ENCODE results near the gene RNFT1. TPM values are rescaled to one million over a fixed set of nuclear protein-coding genes. Genes with fewer than 3 reads are reported as not detected.
"Not testable (repeated sequence)": the region's sequence is repeated elsewhere in the genome, so short reads cannot be mapped to it uniquely, and the experiment has no call there.

RNFT1 gene
- total RNA-seq, 1 donor from 2014 or later = 4.8 TPM

- peak overlapping the region; percentile 77 for H3K4me3 ChIP-seq (ENCODE audit: low read depth, low read length)
- DNase-seq (ENCODE audit: low read depth) = peak; percentile 22
- TF ChIP-seq CTCF (conservative IDR thresholded peaks at IDR 0.05; ENCODE audit: low read depth, low read length) = no peak
These were observed 630 bp downstream of the RNFT1 start for GRCh38 chr17:59963738-59964481.

GRCh38 chr17:59962739-59963318 lies 1.7 kb downstream of the RNFT1 start:
- no peak overlapping the region for H3K4me3 ChIP-seq (ENCODE audit: low read depth, low read length)
- no peak for DNase-seq (ENCODE audit: low read depth)
- TF ChIP-seq CTCF (conservative IDR thresholded peaks at IDR 0.05; ENCODE audit: low read depth, low read length) = no peak

GRCh38 chr17:59959574-59959973 lies 5.0 kb downstream of the RNFT1 start:
- not testable (repeated sequence) for DNase-seq (ENCODE audit: low read depth); H3K4me3 ChIP-seq (ENCODE audit: low read depth, low read length)

GRCh38 chr17:59954856-59955255 lies 9.7 kb downstream of the RNFT1 start:
- no peak overlapping the region for H3K4me3 ChIP-seq (ENCODE audit: low read depth, low read length)
- no peak for DNase-seq (ENCODE audit: low read depth)
- no peak for TF ChIP-seq CTCF (conservative IDR thresholded peaks at IDR 0.05; ENCODE audit: low read depth, low read length)

- TF ChIP-seq CTCF (conservative IDR thresholded peaks at IDR 0.05; ENCODE audit: low read depth, low read length) = no peak
- no peak for DNase-seq (ENCODE audit: low read depth)
- no peak overlapping the region for H3K4me3 ChIP-seq (ENCODE audit: low read depth, low read length)
These were observed 14.5 kb downstream of the RNFT1 start for GRCh38 chr17:59950049-59950448.

- not testable (repeated sequence) for DNase-seq (ENCODE audit: low read depth); H3K4me3 ChIP-seq (ENCODE audit: low read depth, low read length)
These were observed 17.2 kb downstream of the RNFT1 start for GRCh38 chr17:59947310-59947709.

- not testable (repeated sequence) for H3K4me3 ChIP-seq (ENCODE audit: low read depth, low read length); DNase-seq (ENCODE audit: low read depth)
These were observed 18.1 kb downstream of the RNFT1 start for GRCh38 chr17:59946433-59946832.

- no peak for TF ChIP-seq CTCF (conservative IDR thresholded peaks at IDR 0.05; ENCODE audit: low read depth, low read length)
These were observed 23.4 kb downstream of the RNFT1 start for GRCh38 chr17:59941131-59941530.

GRCh38 chr17:59940697-59941096 lies 23.8 kb downstream of the RNFT1 start:
- not testable (repeated sequence) for DNase-seq (ENCODE audit: low read depth); H3K4me3 ChIP-seq (ENCODE audit: low read depth, low read length)

More at GRCh38 chr17:59941131-59941530, 23.4 kb downstream of the RNFT1 start:
- no peak overlapping the region for H3K4me3 ChIP-seq (ENCODE audit: low read depth, low read length)
- DNase-seq (ENCODE audit: low read depth) = no peak

GRCh38 chr17:59933317-59933716 lies 31.2 kb downstream of the RNFT1 start:
- not testable (repeated sequence) for H3K4me3 ChIP-seq (ENCODE audit: low read depth, low read length)

GRCh38 chr17:59930768-59931167 lies 33.8 kb downstream of the RNFT1 start:
- H3K4me3 ChIP-seq (ENCODE audit: low read depth, low read length); DNase-seq (ENCODE audit: low read depth): not testable (repeated sequence)

More at GRCh38 chr17:59933317-59933716, 31.2 kb downstream of the RNFT1 start:
- DNase-seq (ENCODE audit: low read depth) = not testable (repeated sequence)

GRCh38 chr17:59930121-59930520 lies 34.4 kb downstream of the RNFT1 start:
- not testable (repeated sequence) for DNase-seq (ENCODE audit: low read depth)

GRCh38 chr17:59920637-59921036 lies 43.9 kb downstream of the RNFT1 start:
- DNase-seq (ENCODE audit: low read depth); H3K4me3 ChIP-seq (ENCODE audit: low read depth, low read length): not testable (repeated sequence)

More at GRCh38 chr17:59930121-59930520, 34.4 kb downstream of the RNFT1 start:
- not testable (repeated sequence) for H3K4me3 ChIP-seq (ENCODE audit: low read depth, low read length)
